GM12878 (cell line): ENCODE measurements around the gene POLR1A. TPM values are rescaled to one million over a fixed set of nuclear protein-coding genes. Genes with fewer than 3 reads are reported as not detected.
A peak's percentile ranks its signal among the peaks of the same experiment; 100 is the strongest.

Experiments
- ATAC-seq: fragments of 200-7000 bp; cut with Tn5 transposase; 3 replicates; pipeline ENCODE4 v1.9.1; 2020; ENCODE audit warnings: mild to moderate bottlenecking, moderate library complexity
- BruUV-seq: library from RNA; stranded (reverse); fragments of 400-500 nt; replicated peaks from 2 replicates; lab custom pipeline; 2021; lab: Mats Ljungman, UMichigan
- CTCF ChIA-PET: fragments of 300-600 bp; sonication (Branson Sonifier 250); formaldehyde crosslinking; extraction: SDS; loops from one replicate; lab custom pipeline; 2021; ENCODE audit warnings: inconsistent platforms; lab: Yijun Ruan, JAX
- POLR2A ChIA-PET: fragments of 350-600 bp; formaldehyde crosslinking; extraction: SDS; loops from one replicate; lab custom pipeline; 2021; ENCODE audit warnings: inconsistent platforms; lab: Charles Lee
- RAD21 ChIA-PET: fragments of 300-600 bp; sonication (Branson Sonifier 250); formaldehyde crosslinking; loops from one replicate; lab custom pipeline; 2023; ENCODE audit warnings: antibody characterized with exemption; ENCODE audit not compliant: unreplicated experiment; lab: Charles Lee
- SMC1A ChIA-PET: fragments of 300-600 bp; sonication (Branson Sonifier 250); formaldehyde crosslinking; loops from one replicate; lab custom pipeline; 2023; ENCODE audit not compliant: unreplicated experiment, uncharacterized antibody; lab: Charles Lee
- DNase-seq: peaks from one replicate; pipeline ENCODE4 v3.0.0-alpha.2; 2011; ENCODE audit warnings: low read depth, low spot score
- FAIRE-seq: peaks from 3 replicates; lab custom pipeline; 2011; peaks lifted over from hg19 to GRCh38; lab: Jason Lieb, UNC
- H2AFZ ChIP-seq: 2 replicates; pipeline ENCODE4 v1.6.0; 2011; ENCODE audit warnings: low read depth, low read length, control low read depth; ENCODE audit not compliant: control insufficient read depth
- H3K27ac ChIP-seq: 2 replicates; pipeline ENCODE4 v1.5.1; 2011; ENCODE audit warnings: control low read depth; ENCODE audit not compliant: control insufficient read depth, insufficient read depth
- H3K27me3 ChIP-seq, 2 experiments: replicated peaks in 1 of 2; 2 replicates each; pipeline versions ENCODE4 v1.6.0 to v1.6.1; 2011; ENCODE audit warnings: low read length in 1 of 2; ENCODE audit not compliant: control insufficient read depth in 2 of 2, insufficient read depth in 2 of 2
- H3K36me3 ChIP-seq, 2 experiments: 2 replicates each; pipeline ENCODE4 v1.5.1; 2011; ENCODE audit warnings: low read length in 1 of 2; ENCODE audit not compliant: control insufficient read depth in 2 of 2, insufficient read depth in 2 of 2
- H3K4me1 ChIP-seq: 2 replicates; pipeline ENCODE4 v1.6.1; 2011; ENCODE audit warnings: mild to moderate bottlenecking, low read length, moderate library complexity, mixed read lengths; ENCODE audit not compliant: control insufficient read depth, insufficient read depth
- H3K4me2 ChIP-seq: 2 replicates; pipeline ENCODE4 v1.6.0; 2011; ENCODE audit warnings: control low read depth; ENCODE audit not compliant: control insufficient read depth, insufficient read depth
- H3K4me3 ChIP-seq: fragments of 200-600 bp; sonication (generic); 2 replicates; pipeline ENCODE4 v1.5.1; 2016
- H3K79me2 ChIP-seq: 2 replicates; pipeline ENCODE4 v1.6.0; 2011; ENCODE audit warnings: low read length; ENCODE audit not compliant: control insufficient read depth, insufficient read depth
- H3K9ac ChIP-seq: 2 replicates; pipeline ENCODE4 v1.8.0; 2011; ENCODE audit warnings: low read length, control low read depth, mixed read lengths; ENCODE audit not compliant: control insufficient read depth, insufficient read depth
- H3K9me3 ChIP-seq: replicated peaks from 3 replicates; pipeline ENCODE4 v1.5.1; 2011; ENCODE audit warnings: mild to moderate bottlenecking, low read length; ENCODE audit not compliant: control insufficient read depth, insufficient read depth
- H4K20me1 ChIP-seq: 2 replicates; pipeline ENCODE4 v1.6.0; 2011; ENCODE audit not compliant: control insufficient read depth, insufficient read depth
- FOXK2 ChIP-seq: fragments of 450-650 bp; IDR thresholded peaks from 2 replicates; pipeline ENCODE4 v1.6.1; 2017; ENCODE audit warnings: mild to moderate bottlenecking, moderate library complexity
- HDAC2 ChIP-seq: fragments of 200-600 bp; sonication (generic); IDR thresholded peaks from 2 replicates; pipeline ENCODE4 v1.6.1; 2017
- HDGF ChIP-seq: fragments of 450-650 bp; IDR thresholded peaks from 2 replicates; pipeline ENCODE4 v1.6.1; 2016; ENCODE audit warnings: antibody characterized with exemption
- SMARCA5 ChIP-seq: fragments of 450-650 bp; IDR thresholded peaks from 2 replicates; pipeline ENCODE4 v1.6.1; 2017; ENCODE audit warnings: mild to moderate bottlenecking
- SREBF2 ChIP-seq: IDR thresholded peaks from 2 replicates; pipeline ENCODE4 v1.6.1; 2012; ENCODE audit warnings: mild to moderate bottlenecking, low read length
- SUZ12 ChIP-seq: fragments of 200-600 bp; sonication (generic); IDR thresholded peaks from one replicate; pipeline ENCODE4 v1.6.1; 2018; ENCODE audit warnings: antibody characterized with exemption, mild to moderate bottlenecking; ENCODE audit not compliant: unreplicated experiment
- WGBS: methylation state at CpG from one replicate; pipeline ENCODE4 v1.1.6; 2016; ENCODE audit warnings: low lambda C conversion rate; ENCODE audit not compliant: insufficient replicate concordance, insufficient coverage; ENCODE audit errors: missing lambda C conversion rate; 5-methylcytosine and 5-hydroxymethylcytosine counted together
- in situ Hi-C: fragments of 300-500 bp; cut with MboI; formaldehyde crosslinking; loops from 9 replicates; pipeline ENCODE4 v1.14.3; 2018; ENCODE audit warnings: mixed read lengths
- intact Hi-C: fragments of 100-400 bp; cut with micrococcal nuclease; formaldehyde crosslinking; loops from one replicate; pipeline ENCODE4 v1.14.2; 2022; ENCODE audit not compliant: unreplicated experiment
- polyA plus RNA-seq, 11 experiments: library from polyadenylated mRNA; depleted of rRNA in 4 of 11; unstranded in 6 of 11; stranded (reverse) in 5 of 11; fragments of >200 nt; fragmentation: Nextera tagmentation in 4 of 11; fragmentation: Illumina TruSeq in 1 of 11; extraction: Ambion mirVana in 4 of 11; extraction: Trizol in 1 of 11; gene quantifications; 1 replicate in 1 of 11; 2 replicates in 10 of 11; pipeline versions ENCODE4 v1.2.1 to v1.2.3, GENCODE V29; 2011 to 2016; ENCODE audit warnings: inconsistent platforms in 2 of 11, missing spikeins in 2 of 11, low read depth in 1 of 11
- total RNA-seq, 4 experiments: library from RNA; depleted of rRNA in 3 of 4; stranded (reverse); fragments of >200 nt in 3 of 4; fragmentation: Illumina TruSeq in 1 of 4; extraction: Trizol in 1 of 4; gene quantifications; 2 replicates each; pipeline versions ENCODE4 v1.2.1 to v1.2.3, GENCODE V29; 2013 to 2021
- TF ChIP-seq, protein P1 (sequence below): IDR thresholded peaks from 2 replicates; pipeline ENCODE4 v1.6.1; 2012; ENCODE audit warnings: mild to moderate bottlenecking, low read depth, low read length
- TF ChIP-seq, protein P2 (sequence below): fragments of 450-650 bp; IDR thresholded peaks from 2 replicates; pipeline ENCODE4 v1.6.1; 2016; ENCODE audit warnings: mild to moderate bottlenecking

Gene POLR1A
- total and polyA plus RNA-seq, 10 of the 15 experiments (the other 5 are each of a cell fraction or from before 2014, with no cell fraction given) = 2.1 to 53.9 (median 17.8) TPM

DNA sequence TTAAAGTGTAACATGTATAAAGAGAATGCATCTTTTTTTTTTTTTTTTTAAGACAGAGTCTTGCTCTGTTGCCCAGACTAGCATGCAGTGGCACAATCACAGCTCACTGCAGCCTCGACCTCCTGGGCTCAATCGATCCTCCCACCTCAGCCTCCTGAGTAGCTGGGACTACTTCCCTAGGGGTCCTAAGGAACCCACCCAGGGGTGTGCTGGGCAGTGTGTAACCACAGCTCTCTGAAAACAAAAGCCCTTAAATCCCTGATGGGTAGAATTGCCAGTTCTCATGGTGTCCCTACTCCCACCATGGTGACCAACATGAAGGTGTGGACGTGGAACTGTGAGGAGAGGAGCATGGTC is 111.3 kb downstream of the POLR1A start:
- ChIA-PET RAD21 (interaction anchor here (0.6 to 9.0 kb wide), 24 partner anchors 15 to 290 kb away, joined by 3 to 150 read pairs (median 4); partner anchors contain the start of gene ST3GAL5), SMC1A (interaction anchor here (1.0 to 6.8 kb wide), 18 partner anchors 9 to 166 kb away, joined by 3 to 114 read pairs (median 8); partner anchors contain the start of gene ST3GAL5), POLR2A (interaction anchor here (0.6 to 9.4 kb wide), 15 partner anchors 20 to 628 kb away, joined by 3 to 97 read pairs (median 3); partner anchors contain the start of gene ST3GAL5), CTCF (interaction anchor here (0.8 to 6.7 kb wide), 11 partner anchors 25 to 142 kb away, joined by 3 to 58 read pairs (median 8); partner anchors contain the start of genes PTCD3 and ST3GAL5)
- BruUV-seq = no TSS peak
- Histone ChIP-seq H2AFZ (no peak overlapping the region), H4K20me1 (no peaks in the 10 kb centered on the region), H3K36me3 (no peaks in the 10 kb centered on the region), H3K79me2 (no peaks in the 10 kb centered on the region), H3K27me3 (no peaks in the 10 kb centered on the region), H3K4me2 (peak overlapping the region; percentile 90), H3K4me1 (peaks cover 62% of the 10 kb centered on the region), H3K9ac (peak overlapping the region; percentile 57), H3K27ac (peak overlapping the region; percentile 91), H3K4me3 (no peak overlapping the region; the same call in 1 of the 2 replicates), H3K9me3 (no peaks in the 10 kb centered on the region)
- ATAC-seq (peak; percentile 33), FAIRE-seq (no peak), DNase-seq (no peak)
- intact Hi-C loops = loop anchor here (1.0 to 5.0 kb wide), 3 partner anchors 106 to 162 kb away; partner anchors contain the start of gene ST3GAL5
- 3% methylated on average over 3 of the region's 3 CpGs for WGBS
- peak; percentile 45; the same call in 1 of the 2 replicates for TF ChIP-seq SMARCA5
- TF ChIP-seq SREBF2 = no peak
- in situ Hi-C loops = no loop called here

DNA sequence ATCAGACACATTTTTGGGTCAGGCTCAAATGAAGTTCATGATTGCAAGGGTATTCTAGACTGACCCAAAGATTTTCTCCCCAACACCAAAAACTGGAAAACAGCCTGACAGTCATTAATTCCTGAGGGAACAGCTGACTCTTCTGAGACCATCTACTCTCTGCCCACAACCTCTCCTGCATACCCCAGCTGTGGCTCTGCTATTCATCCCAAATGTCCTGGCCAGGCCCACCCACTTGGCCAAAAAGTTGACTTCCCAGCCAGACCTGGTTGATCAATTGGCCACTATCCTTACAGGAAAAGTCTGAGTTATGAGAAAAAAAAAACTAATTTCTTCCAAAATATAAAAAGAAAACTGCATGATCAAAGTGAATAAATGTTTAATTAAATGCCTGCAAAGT is 113.1 kb downstream of the POLR1A start:
- Histone ChIP-seq H3K27me3 (no peaks in the 10 kb centered on the region), H3K4me2 (no peak overlapping the region), H3K9ac (no peak overlapping the region), H3K4me3 (no peak overlapping the region), H2AFZ (no peak overlapping the region), H3K4me1 (peaks cover 45% of the 10 kb centered on the region), H3K79me2 (no peaks in the 10 kb centered on the region), H3K36me3 (no peaks in the 10 kb centered on the region), H4K20me1 (no peaks in the 10 kb centered on the region), H3K9me3 (no peaks in the 10 kb centered on the region), H3K27ac (no peak overlapping the region)
- in situ Hi-C loops (no loop called here), intact Hi-C loops (loop anchor here (5.0 kb wide), 1 partner anchor 160 kb away; no protein-coding TSS in a partner anchor)
- CTCF ChIA-PET = interaction anchor here (0.6 to 6.7 kb wide), 8 partner anchors 27 to 165 kb away, joined by 3 to 58 read pairs (median 16); partner anchors contain the start of gene ST3GAL5
- POLR2A ChIA-PET = interaction anchor here (0.6 to 9.4 kb wide), 3 partner anchors 27 to 495 kb away, joined by 3 to 97 read pairs (median 41); no protein-coding TSS in a partner anchor
- FAIRE-seq = no peak
- no peak for TF ChIP-seq FOXK2
- TF ChIP-seq HDGF = no peak
- TF ChIP-seq SUZ12 = no peak
- TF ChIP-seq, protein P1, sequence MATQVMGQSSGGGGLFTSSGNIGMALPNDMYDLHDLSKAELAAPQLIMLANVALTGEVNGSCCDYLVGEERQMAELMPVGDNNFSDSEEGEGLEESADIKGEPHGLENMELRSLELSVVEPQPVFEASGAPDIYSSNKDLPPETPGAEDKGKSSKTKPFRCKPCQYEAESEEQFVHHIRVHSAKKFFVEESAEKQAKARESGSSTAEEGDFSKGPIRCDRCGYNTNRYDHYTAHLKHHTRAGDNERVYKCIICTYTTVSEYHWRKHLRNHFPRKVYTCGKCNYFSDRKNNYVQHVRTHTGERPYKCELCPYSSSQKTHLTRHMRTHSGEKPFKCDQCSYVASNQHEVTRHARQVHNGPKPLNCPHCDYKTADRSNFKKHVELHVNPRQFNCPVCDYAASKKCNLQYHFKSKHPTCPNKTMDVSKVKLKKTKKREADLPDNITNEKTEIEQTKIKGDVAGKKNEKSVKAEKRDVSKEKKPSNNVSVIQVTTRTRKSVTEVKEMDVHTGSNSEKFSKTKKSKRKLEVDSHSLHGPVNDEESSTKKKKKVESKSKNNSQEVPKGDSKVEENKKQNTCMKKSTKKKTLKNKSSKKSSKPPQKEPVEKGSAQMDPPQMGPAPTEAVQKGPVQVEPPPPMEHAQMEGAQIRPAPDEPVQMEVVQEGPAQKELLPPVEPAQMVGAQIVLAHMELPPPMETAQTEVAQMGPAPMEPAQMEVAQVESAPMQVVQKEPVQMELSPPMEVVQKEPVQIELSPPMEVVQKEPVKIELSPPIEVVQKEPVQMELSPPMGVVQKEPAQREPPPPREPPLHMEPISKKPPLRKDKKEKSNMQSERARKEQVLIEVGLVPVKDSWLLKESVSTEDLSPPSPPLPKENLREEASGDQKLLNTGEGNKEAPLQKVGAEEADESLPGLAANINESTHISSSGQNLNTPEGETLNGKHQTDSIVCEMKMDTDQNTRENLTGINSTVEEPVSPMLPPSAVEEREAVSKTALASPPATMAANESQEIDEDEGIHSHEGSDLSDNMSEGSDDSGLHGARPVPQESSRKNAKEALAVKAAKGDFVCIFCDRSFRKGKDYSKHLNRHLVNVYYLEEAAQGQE = no peak
- TF ChIP-seq, protein P2, sequence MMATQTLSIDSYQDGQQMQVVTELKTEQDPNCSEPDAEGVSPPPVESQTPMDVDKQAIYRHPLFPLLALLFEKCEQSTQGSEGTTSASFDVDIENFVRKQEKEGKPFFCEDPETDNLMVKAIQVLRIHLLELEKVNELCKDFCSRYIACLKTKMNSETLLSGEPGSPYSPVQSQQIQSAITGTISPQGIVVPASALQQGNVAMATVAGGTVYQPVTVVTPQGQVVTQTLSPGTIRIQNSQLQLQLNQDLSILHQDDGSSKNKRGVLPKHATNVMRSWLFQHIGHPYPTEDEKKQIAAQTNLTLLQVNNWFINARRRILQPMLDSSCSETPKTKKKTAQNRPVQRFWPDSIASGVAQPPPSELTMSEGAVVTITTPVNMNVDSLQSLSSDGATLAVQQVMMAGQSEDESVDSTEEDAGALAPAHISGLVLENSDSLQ = no peak
- no peak for TF ChIP-seq HDAC2
- no TSS peak for BruUV-seq
- DNase-seq = no peak
- RAD21 ChIA-PET = interaction anchor here (1.2 to 9.0 kb wide), 5 partner anchors 44 to 172 kb away, joined by 3 to 150 read pairs (median 9); partner anchors contain the start of gene ST3GAL5
- no peak for ATAC-seq
- SMC1A ChIA-PET = interaction anchor here (1.3 to 6.8 kb wide), 9 partner anchors 14 to 127 kb away, joined by 3 to 114 read pairs (median 10); partner anchors contain the start of gene ST3GAL5
